ENCODE data around the gene LRRC8B. TPM values are rescaled to one million over a fixed set of nuclear protein-coding genes. Genes with fewer than 3 reads are reported as not detected.

The LRRC8B gene
- total RNA-seq, 1 donor from 2014 or later, result 19.1 TPM

GRCh38 chr1:89483757-89484077 lies 40.9 kb upstream of the LRRC8B start:
- Mint-ChIP-seq H3K27me3 (peaks cover 4% of the 10 kb centered on the region), H3K4me3 (no peak overlapping the region), H3K4me1 (no peaks in the 10 kb centered on the region), H3K9me3 (peaks cover 4% of the 10 kb centered on the region), H3K36me3 (ENCODE audit: low read depth) (no peaks in the 10 kb centered on the region), H3K27ac (no peak overlapping the region)
- intact Hi-C loops (cut with micrococcal nuclease), result loop anchor here (1.0 kb wide), 7 partner anchors 36 to 504 kb away; partner anchors contain the start of gene LRRC8B
- ChIA-PET CTCF (interaction anchor here (0.8 to 6.1 kb wide), 13 partner anchors 15 to 284 kb away, joined by 3 to 49 read pairs (median 4); no protein-coding TSS in a partner anchor), POLR2A (interaction anchor here (0.7 kb wide), 1 partner anchor 279 kb away, joined by 3 read pairs; no protein-coding TSS in a partner anchor)
- no peak for TF ChIP-seq CTCF (IDR thresholded peaks at IDR 0.05)
- DNase-seq (no peak), ATAC-seq (ENCODE audit: low read depth) (no peak)

- H3K27ac Mint-ChIP-seq, result no peak overlapping the region
- peaks cover 4% of the 10 kb centered on the region for H3K27me3 Mint-ChIP-seq
- intact Hi-C loops (cut with micrococcal nuclease), result no loop called here
- H3K36me3 Mint-ChIP-seq (ENCODE audit: low read depth), result no peaks in the 10 kb centered on the region
- H3K9me3 Mint-ChIP-seq, result peaks cover 4% of the 10 kb centered on the region
- CTCF ChIA-PET, result interaction anchor here (0.9 to 6.1 kb wide), 12 partner anchors 8 to 283 kb away, joined by 3 to 49 read pairs (median 4); no protein-coding TSS in a partner anchor
- TF ChIP-seq CTCF (IDR thresholded peaks at IDR 0.05), result no peak
- ATAC-seq (ENCODE audit: low read depth), result no peak
- no peak overlapping the region for H3K4me3 Mint-ChIP-seq
- H3K4me1 Mint-ChIP-seq, result no peaks in the 10 kb centered on the region
- DNase-seq, result no peak
- POLR2A ChIA-PET, result interaction anchor here (0.7 to 0.9 kb wide), 2 partner anchors 278 to 279 kb away, joined by 3 read pairs; no protein-coding TSS in a partner anchor
Measured at GRCh38 chr1:89484092-89485038, 40.3 kb upstream of the LRRC8B start.

- Mint-ChIP-seq H3K27ac (no peak overlapping the region), H3K9me3 (no peaks in the 10 kb centered on the region), H3K4me3 (no peak overlapping the region), H3K4me1 (no peaks in the 10 kb centered on the region), H3K27me3 (peaks cover 4% of the 10 kb centered on the region), H3K36me3 (ENCODE audit: low read depth) (no peaks in the 10 kb centered on the region)
- CTCF ChIA-PET, result interaction anchor here (2.6 kb wide), 1 partner anchor 275 kb away, joined by 9 read pairs; no protein-coding TSS in a partner anchor
- DNase-seq (no peak), ATAC-seq (ENCODE audit: low read depth) (no peak)
- no peak for TF ChIP-seq CTCF (IDR thresholded peaks at IDR 0.05)
- POLR2A ChIA-PET, result no interaction called here
- intact Hi-C loops (cut with micrococcal nuclease), result no loop called here
Measured at GRCh38 chr1:89487972-89488371, 36.7 kb upstream of the LRRC8B start.

GRCh38 chr1:89489047-89489729 lies 35.4 kb upstream of the LRRC8B start:
- DNase-seq (no peak), ATAC-seq (ENCODE audit: low read depth) (no peak)
- Mint-ChIP-seq H3K4me3 (no peak overlapping the region), H3K9me3 (no peaks in the 10 kb centered on the region), H3K36me3 (ENCODE audit: low read depth) (no peaks in the 10 kb centered on the region), H3K27me3 (peaks cover 4% of the 10 kb centered on the region), H3K4me1 (no peaks in the 10 kb centered on the region), H3K27ac (no peak overlapping the region)
- POLR2A ChIA-PET, result no interaction called here
- intact Hi-C loops (cut with micrococcal nuclease), result no loop called here
- no peak for TF ChIP-seq CTCF (IDR thresholded peaks at IDR 0.05)
- CTCF ChIA-PET, result interaction anchor here (2.6 kb wide), 1 partner anchor 274 kb away, joined by 9 read pairs; no protein-coding TSS in a partner anchor

GRCh38 chr1:89490389-89490788 lies 34.2 kb upstream of the LRRC8B start:
- H3K4me3 Mint-ChIP-seq, result no peak overlapping the region
- no peaks in the 10 kb centered on the region for H3K36me3 Mint-ChIP-seq (ENCODE audit: low read depth)
- ATAC-seq (ENCODE audit: low read depth) (no peak), DNase-seq (no peak)
- H3K9me3 Mint-ChIP-seq, result no peaks in the 10 kb centered on the region
- no peaks in the 10 kb centered on the region for H3K4me1 Mint-ChIP-seq
- no peak for TF ChIP-seq CTCF (IDR thresholded peaks at IDR 0.05)
- POLR2A ChIA-PET, result no interaction called here
- CTCF ChIA-PET, result no interaction called here
- H3K27ac Mint-ChIP-seq, result no peak overlapping the region
- intact Hi-C loops (cut with micrococcal nuclease), result no loop called here
- H3K27me3 Mint-ChIP-seq, result peaks cover 4% of the 10 kb centered on the region

Measured in activated B cell treated with CpG ODN at 0.5 μM for 24 hours (primary cell).